OCI-LY7 (cell line): ENCODE data around the gene MAN1A2. TPM values are rescaled to one million over a fixed set of nuclear protein-coding genes. Genes with fewer than 3 reads are reported as not detected.

ENCODE experiments used
- BruUV-seq: library from RNA; stranded (reverse); fragments of 400-500 nt; replicated peaks from 2 replicates; lab custom pipeline; 2021; lab: Mats Ljungman, UMichigan
- CTCF ChIA-PET: fragments of 300-600 bp; sonication (Branson Sonifier 250); formaldehyde crosslinking; loops from one replicate; lab custom pipeline; 2022; ENCODE audit warnings: antibody characterized with exemption; ENCODE audit not compliant: unreplicated experiment; lab: Charles Lee
- POLR2A ChIA-PET: fragments of 300-600 bp; sonication (Branson Sonifier 250); formaldehyde crosslinking; loops from one replicate; lab custom pipeline; 2022; ENCODE audit warnings: antibody characterized with exemption; lab: Charles Lee
- DNase-seq: peaks from one replicate; pipeline ENCODE4 v3.0.0-alpha.2; 2015; ENCODE audit warnings: low spot score
- H2AFZ ChIP-seq: fragments of 200-600 bp; sonication (generic), shearing (Covaris generic); 2 replicates; pipeline ENCODE4 v1.6.1; 2014; ENCODE audit warnings: mild to moderate bottlenecking, antibody characterized with exemption, low read length, moderate library complexity
- H3K27ac ChIP-seq: fragments of 200-600 bp; sonication (generic); 2 replicates; pipeline ENCODE4 v1.5.1; 2014; ENCODE audit warnings: mixed run types, low read depth, mild to moderate bottlenecking, moderate library complexity, low read length, inconsistent platforms; ENCODE audit not compliant: poor library complexity, severe bottlenecking
- H3K36me3 ChIP-seq: fragments of 200-600 bp; sonication (generic); 2 replicates; pipeline ENCODE4 v1.6.1; 2014; ENCODE audit warnings: mild to moderate bottlenecking, antibody characterized with exemption, low read length, moderate library complexity, mixed read lengths; ENCODE audit not compliant: insufficient read depth
- H3K4me1 ChIP-seq: fragments of 200-600 bp; sonication (generic); 2 replicates; pipeline ENCODE4 v1.5.1; 2014; ENCODE audit warnings: mild to moderate bottlenecking, low read length; ENCODE audit not compliant: insufficient read depth, poor library complexity, severe bottlenecking
- H3K4me2 ChIP-seq: fragments of 200-600 bp; sonication (generic); 2 replicates; pipeline ENCODE4 v1.6.1; 2014; ENCODE audit warnings: mild to moderate bottlenecking, low read length
- H3K4me3 ChIP-seq: fragments of 200-600 bp; sonication (generic); 2 replicates; pipeline ENCODE4 v1.5.1; 2014; ENCODE audit warnings: mild to moderate bottlenecking, low read depth, low read length; ENCODE audit not compliant: poor library complexity, severe bottlenecking
- H3K79me2 ChIP-seq: fragments of 200-600 bp; sonication (generic); 2 replicates; pipeline ENCODE4 v1.6.1; 2016; ENCODE audit warnings: low read depth, mild to moderate bottlenecking, low read length, moderate library complexity, mixed read lengths; ENCODE audit not compliant: insufficient read depth
- H3K9me2 ChIP-seq: fragments of 200-600 bp; sonication (generic); 2 replicates; pipeline ENCODE4 v1.6.1; 2016; ENCODE audit warnings: mild to moderate bottlenecking, low read length, mixed read lengths; ENCODE audit not compliant: insufficient read depth
- H3K9me3 ChIP-seq: fragments of 200-600 bp; sonication (generic); 2 replicates; pipeline ENCODE4 v1.6.1; 2014; ENCODE audit warnings: mild to moderate bottlenecking, mixed run types, low read length, mixed read lengths
- H4K20me1 ChIP-seq: fragments of 200-600 bp; sonication (generic); 2 replicates; pipeline ENCODE4 v1.6.1; 2014; ENCODE audit warnings: mild to moderate bottlenecking, antibody characterized with exemption, low read length, moderate library complexity, mixed read lengths; ENCODE audit not compliant: insufficient read depth
- EZH2phosphoT487 ChIP-seq: fragments of 200-600 bp; sonication (generic); IDR thresholded peaks from 2 replicates; pipeline ENCODE4 v1.6.1; 2018; ENCODE audit warnings: low read depth, borderline replicate concordance, mild to moderate bottlenecking, mixed run types, antibody characterized with exemption, low read length, moderate library complexity, mixed read lengths
- intact Hi-C: fragments of 100-400 bp; cut with micrococcal nuclease; formaldehyde crosslinking; loops from one replicate; pipeline ENCODE4 v1.10.0; 2022; ENCODE audit not compliant: unreplicated experiment
- total RNA-seq, 2 experiments: library from RNA; depleted of rRNA in 1 of 2; stranded (reverse); fragments of >200 nt in 1 of 2; shearing (Covaris generic) in 1 of 2; gene quantifications; 2 replicates each; pipeline ENCODE4 v1.2.3, GENCODE V29; 2014 to 2022
- TF ChIP-seq, protein P1 (sequence below): fragments of 200-600 bp; sonication (generic); conservative IDR thresholded peaks from 2 replicates; pipeline ENCODE4 v1.5.1; 2014; ENCODE audit warnings: mild to moderate bottlenecking, antibody characterized with exemption, low read length, moderate library complexity, mixed read lengths

The MAN1A2 gene
- total RNA-seq, 2 experiments from 2014 or later = 16.1 to 27.5 TPM

DNA sequence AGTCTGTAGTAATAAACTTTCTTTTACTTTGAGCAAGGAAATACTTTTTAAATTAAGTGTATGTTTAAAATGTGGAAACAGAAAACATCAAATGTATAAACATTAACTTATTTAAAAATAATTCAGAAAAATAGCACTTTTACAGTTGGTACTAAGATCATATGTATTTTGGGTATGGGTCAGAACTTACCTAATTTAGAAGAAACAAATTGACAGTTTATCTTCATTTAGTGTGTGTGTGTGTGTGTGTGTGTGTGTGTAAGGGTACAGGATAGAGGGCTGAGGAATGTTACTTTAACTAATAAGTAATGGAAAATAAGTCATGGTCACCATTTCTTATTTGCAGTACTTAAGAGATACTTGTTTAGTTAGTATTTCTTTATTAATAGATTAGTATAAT is 3.3 kb downstream of the MAN1A2 start:
- no peaks in the 10 kb centered on the region for H3K9me3 ChIP-seq
- ChIA-PET CTCF (no interaction called here), POLR2A (interaction anchor here (1.3 kb wide), 1 partner anchor 286 kb away, joined by 4 read pairs; no protein-coding TSS in a partner anchor)
- H3K27ac ChIP-seq = no peak overlapping the region
- TF ChIP-seq, protein P1, sequence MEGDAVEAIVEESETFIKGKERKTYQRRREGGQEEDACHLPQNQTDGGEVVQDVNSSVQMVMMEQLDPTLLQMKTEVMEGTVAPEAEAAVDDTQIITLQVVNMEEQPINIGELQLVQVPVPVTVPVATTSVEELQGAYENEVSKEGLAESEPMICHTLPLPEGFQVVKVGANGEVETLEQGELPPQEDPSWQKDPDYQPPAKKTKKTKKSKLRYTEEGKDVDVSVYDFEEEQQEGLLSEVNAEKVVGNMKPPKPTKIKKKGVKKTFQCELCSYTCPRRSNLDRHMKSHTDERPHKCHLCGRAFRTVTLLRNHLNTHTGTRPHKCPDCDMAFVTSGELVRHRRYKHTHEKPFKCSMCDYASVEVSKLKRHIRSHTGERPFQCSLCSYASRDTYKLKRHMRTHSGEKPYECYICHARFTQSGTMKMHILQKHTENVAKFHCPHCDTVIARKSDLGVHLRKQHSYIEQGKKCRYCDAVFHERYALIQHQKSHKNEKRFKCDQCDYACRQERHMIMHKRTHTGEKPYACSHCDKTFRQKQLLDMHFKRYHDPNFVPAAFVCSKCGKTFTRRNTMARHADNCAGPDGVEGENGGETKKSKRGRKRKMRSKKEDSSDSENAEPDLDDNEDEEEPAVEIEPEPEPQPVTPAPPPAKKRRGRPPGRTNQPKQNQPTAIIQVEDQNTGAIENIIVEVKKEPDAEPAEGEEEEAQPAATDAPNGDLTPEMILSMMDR = no peak
- TF ChIP-seq EZH2phosphoT487 = no peak
- BruUV-seq = no TSS peak
- H3K36me3 ChIP-seq = no peaks in the 10 kb centered on the region
- H3K4me2 ChIP-seq = peak overlapping the region; percentile 94
- intact Hi-C loops = no loop called here
- H3K4me3 ChIP-seq = peak overlapping the region; percentile 88
- DNase-seq = no peak
- H3K79me2 ChIP-seq = peaks cover 89% of the 10 kb centered on the region
- no peak overlapping the region for H2AFZ ChIP-seq
- peaks cover 21% of the 10 kb centered on the region for H3K4me1 ChIP-seq
- no peaks in the 10 kb centered on the region for H3K9me2 ChIP-seq
- peaks cover 30% of the 10 kb centered on the region for H4K20me1 ChIP-seq

DNA sequence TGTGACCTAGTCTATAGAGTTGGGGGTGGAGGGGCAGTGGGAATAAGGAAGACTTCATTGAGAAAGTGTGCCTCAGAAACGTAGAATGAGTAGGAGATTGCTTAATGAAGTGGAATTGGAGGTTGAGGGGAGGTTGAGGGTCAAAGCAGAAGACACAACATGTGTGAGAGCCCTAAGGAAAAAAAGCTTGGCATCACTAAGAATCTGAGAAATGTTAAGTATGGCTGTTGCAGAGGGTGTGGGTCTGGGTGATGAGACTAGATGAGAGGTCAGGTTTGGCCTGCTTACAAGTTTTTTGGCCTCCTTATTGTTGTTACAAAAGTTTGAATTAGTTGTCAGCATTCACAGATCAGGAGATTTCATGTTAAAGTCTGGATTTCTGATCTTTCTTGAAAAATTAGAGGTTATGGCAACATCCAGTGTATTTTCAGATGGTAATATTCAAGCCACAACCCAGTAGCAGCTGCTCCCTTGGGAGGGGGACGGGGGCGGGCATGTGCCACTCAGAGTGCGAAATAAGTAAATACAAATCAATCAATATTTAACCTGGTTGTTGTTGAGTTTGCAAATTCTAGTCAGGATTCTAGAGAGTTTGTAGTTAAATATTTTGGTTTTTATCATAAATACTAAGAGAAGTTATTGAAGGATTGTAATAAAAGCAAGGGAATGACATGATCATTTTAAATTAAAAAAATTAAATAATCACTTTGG is 4.3 kb downstream of the MAN1A2 start:
- H3K4me1 ChIP-seq = peaks cover 14% of the 10 kb centered on the region
- CTCF ChIA-PET = no interaction called here

More for the DNA sequence above, 4.3 kb downstream of the MAN1A2 start:
- intact Hi-C loops = no loop called here
- peaks cover 30% of the 10 kb centered on the region for H4K20me1 ChIP-seq
- H2AFZ ChIP-seq = no peak overlapping the region
- peak overlapping the region; percentile 88 for H3K4me3 ChIP-seq
- BruUV-seq = no TSS peak
- no peaks in the 10 kb centered on the region for H3K9me2 ChIP-seq
- TF ChIP-seq EZH2phosphoT487 = no peak
- TF ChIP-seq, protein P1 = no peak
- H3K27ac ChIP-seq = no peak overlapping the region
- no peaks in the 10 kb centered on the region for H3K9me3 ChIP-seq
- peaks cover 89% of the 10 kb centered on the region for H3K79me2 ChIP-seq
- peaks cover 5% of the 10 kb centered on the region; the same call in 1 of the 2 replicates for H3K36me3 ChIP-seq
- peak overlapping the region; percentile 94 for H3K4me2 ChIP-seq
- POLR2A ChIA-PET = no interaction called here
- DNase-seq = no peak
